HG02981 (cell line): ENCODE results near the gene LMTK3.

Experiments
- ATAC-seq: cut with Tn5 transposase; IDR thresholded peaks from one replicate; pipeline ENCODE4 v1.9.1; 2021; ENCODE audit warnings: mild to moderate bottlenecking, moderate library complexity; ENCODE audit not compliant: unreplicated experiment

LMTK3 gene

DNA sequence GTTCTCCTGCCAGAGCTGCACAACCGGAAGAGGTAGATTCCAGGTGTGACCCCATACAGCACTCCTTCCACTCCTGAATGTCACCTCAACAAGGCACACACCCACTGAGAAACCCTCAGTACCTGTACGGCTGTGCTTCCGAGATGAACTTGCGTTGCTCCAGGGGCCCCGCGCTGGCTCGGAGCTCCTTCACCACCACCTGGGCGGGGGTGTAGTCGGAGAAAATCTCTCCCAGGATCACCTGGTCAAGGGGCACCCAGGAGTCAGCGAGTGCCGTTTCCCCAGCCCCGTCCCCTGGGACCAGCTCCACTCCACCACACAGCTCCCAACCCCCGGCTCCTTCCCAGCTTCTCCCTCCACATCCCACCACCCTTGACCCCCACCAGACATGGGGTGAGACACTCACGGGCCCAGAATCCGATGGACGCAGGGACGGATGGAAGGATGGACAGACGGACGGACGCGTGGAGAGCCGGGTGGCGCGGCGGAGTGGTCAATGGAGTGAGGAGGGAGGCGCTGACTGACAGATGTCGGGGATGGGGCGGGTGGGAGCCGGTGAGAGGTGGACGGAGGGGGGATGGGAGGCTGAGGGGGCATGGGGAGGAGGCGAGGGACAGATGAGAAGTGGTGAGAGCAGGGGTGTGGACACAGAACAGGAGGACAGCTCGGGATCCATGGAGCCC is 2.8 kb downstream of the LMTK3 start:
- no peak for ATAC-seq

DNA sequence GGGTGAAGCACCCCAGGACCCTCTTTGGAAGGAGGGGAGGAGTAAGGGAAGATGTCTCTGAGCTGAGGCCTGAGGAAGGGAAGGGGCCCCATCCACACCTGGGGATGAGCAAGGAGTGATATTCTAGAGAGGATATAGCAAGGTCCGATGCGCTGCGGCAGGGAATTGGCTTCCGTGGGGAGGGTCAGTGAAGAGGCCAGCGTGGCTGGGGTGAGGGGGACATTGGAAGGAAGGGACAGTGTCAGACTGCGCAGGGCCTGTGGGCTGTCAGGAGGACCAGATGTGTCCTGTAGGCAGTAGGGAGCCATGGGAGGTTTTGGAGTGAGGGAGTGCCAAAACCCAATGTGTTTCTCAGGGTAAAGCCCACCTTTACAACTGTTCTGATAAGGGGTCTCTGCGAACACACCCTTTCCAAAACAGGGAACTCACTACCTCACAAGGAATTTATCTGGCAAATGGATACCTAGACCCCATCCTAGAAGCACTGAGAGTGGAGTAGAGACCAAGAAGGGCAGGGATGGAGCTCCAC is 3.7 kb downstream of the LMTK3 start:
- no peak for ATAC-seq

DNA sequence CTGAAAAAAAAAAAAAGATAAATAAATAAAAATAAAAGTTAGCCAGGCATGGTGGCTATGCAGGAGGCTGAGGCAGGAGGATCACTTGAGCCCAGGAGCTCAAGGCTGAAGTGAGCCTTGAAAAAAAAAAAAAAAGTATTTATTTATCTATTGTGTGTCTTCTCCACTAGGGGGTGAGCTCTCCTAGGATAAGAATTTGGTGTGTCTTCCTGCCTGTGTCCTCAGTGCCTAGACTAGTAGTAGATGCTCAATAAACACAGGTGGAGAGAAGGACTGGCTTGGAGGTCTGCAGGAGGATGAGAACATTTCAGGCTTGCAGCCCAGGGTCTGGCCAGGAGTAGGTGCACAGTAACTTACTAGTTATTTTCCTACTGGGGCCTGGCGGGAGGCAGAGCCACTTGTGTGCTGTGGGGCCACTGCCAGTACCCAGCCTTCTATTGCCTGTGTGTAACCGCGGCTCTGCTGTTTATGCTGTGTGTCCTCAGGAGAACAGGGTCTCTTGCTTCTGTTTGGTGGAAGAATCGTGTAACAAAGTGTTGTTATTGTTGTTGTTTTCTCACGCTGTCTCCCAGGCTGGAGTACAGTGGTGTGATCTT is 5.4 kb downstream of the LMTK3 start:
- no peak for ATAC-seq

DNA sequence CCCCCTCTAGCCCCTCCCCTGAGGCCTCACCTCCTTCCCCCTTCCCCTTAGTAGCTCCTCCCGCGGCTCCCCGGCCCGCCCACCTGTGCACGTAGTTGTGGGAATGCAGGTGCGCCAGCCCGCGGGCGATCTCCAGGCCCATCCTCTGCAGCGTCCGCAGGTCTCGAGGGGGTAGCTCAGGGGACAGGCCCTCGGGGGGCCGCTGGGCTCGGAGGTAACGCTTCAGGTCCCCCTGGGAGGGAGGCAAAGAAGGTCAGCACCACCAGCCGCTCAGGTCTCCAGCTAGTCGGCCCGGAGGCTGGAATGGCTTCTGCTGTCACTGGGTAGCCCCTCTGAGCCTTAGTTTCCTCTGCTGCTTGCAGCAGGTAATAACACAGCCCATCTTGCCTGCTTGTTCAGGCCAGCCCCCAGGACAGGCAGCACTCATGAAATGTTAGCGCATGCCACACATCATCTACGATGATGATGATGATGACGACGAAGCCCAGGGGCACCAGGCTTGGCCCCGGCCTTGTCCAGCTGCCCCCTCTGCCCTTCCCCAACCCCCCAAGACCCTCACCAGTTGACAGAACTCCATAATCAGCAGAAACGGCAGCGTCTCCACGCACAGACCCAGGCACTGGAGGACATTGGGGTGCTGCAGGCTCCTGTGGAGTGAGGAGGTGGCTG is 9.2 kb downstream of the LMTK3 start:
- ATAC-seq, result no peak

DNA sequence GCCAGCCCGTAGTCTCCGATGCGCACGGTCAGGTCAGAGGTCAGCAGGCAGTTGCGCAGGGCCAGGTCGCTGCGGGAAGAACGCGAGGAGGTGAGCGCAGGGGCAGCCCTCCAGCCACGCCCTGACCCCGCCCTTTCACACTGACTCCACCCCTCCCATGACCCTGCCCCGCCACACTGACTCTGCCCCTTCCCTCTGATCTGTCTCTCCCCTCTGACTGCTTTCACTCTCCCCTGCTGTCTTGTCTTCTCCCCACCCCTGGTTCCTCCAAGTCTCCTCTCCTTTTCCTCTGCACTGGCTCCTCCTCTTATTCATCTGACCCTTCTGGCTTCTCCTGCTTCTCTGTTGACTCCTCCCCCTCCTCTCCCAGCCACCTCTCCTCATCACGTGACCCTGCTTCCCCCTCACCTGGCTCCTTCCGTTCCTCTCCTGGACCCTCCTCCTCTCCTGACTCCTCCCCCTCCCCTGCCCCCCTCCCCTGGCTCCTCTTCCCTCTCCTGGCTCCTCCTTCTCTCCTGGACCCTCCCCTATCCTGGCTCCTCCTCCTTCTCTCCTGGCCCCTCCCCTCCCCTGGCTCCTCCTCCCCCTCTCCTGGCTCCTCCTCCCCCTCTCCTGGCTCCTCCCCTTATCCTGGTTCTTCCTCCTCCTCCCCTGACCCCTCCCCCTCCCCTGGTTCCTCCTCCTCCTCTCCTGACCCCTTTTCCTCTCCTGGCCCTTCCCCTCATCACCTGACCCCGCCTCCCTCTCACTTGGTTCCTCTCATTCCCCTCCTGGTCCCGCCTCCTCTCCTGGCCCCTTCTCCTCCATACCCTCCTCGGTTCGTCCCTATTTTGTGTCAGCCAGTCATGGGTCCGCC is 9.9 kb downstream of the LMTK3 start:
- ATAC-seq, result no peak

DNA sequence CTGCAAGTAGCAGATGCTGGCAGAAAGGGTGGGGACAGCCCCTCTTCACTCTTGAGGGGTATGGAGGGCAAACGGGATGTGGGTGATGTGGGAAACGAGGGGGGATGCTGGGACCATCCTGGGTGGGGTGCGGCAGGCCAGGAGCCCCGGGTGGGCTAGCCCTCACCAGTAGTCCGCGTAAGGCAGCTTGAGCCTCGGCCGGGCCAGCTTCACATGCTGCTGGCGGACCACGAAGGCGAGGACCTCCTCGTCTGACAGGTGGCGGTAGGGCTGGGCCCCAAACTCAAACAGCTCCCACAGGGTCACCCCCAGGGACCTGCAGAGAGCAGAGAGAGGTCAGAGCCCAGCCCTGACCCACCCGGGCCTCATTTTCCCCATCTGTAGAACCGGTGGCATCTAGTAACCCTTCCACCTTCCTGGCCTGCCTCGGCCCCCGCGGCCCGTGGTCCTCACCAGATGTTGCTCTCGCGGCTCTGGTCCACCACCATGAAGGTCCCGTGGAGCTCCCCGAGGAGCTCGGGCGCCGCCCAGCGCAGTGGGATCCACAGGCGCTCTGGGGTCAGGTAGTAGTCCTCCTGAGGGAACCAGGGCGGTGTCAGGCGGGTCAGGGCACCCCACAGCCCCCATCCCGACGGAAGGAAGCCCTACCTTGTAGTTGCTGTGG is 10.7 kb downstream of the LMTK3 start:
- ATAC-seq, result no peak

DNA sequence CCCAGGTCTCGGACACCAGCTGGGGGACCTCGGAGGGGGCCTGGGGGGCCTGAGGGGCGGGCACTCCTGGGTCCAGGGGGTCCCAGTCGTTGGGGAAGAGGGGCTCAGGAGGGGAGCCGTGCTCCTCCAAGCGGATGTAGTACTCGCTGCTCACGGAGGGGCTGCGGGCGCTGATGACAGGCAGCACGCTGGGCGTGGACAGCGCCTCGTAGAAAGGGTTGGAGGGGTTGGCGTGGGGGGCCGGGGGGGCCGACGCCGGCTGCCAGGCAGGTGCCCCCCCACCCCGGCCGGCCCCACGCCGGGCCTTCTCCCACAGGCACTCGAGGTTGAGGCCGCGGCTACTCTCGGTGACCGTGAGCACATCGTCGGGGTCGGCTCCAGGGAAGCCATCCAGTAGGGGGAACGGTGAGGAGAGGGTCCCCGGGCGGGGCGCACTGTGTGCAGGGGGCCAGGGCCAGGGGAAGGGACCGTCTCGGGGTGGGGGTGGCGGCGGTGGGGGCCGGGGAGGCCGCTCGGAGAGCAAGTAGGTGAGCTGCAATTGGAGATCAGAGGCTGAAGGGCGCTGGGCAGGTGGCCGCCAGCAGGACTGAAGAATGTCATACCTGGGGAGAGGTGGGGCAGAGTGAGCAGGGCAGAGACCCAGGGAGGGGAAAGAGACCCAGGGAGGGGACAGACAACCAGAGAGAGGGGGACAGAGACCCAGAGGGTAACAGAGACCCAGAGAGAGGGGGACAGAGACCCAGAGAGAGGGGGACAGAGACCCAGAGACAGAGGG is 12.1 kb downstream of the LMTK3 start:
- ATAC-seq, result no peak

DNA sequence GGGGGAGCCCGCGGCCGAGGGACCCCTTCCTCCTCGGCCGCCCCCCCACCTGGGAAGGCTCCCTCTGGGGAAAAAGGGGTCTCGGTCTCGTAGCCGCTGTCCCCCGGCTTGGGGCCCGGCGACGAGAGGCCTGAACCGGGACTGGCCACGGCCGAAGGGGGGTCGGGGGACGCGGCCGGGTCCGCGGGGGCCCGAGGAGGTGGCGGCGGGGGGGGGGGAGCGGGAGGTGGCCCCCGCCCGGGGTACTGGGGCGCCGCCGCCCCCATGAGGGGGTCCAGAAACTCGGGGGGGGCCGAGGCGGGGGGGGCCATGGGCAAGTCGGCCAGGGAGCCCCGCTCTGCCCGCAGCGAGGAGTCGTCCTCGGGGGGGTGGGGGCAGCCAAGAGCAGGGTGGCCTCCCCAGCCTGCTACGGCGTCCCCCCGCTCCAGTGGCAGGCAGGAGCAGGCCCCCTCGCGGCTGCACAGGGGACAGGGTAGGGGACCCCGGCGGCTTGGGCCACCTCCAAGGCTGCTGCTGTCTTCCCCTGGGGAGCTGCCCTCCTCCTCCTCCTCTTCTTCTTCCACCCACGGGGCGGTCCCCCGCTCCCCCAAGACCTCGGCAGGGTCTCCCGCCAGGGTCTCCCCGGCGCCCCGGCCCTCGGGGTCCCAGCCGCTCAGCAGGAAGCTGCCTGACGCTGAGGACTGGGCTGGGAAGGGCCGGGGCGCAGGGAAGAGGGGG is 12.9 kb downstream of the LMTK3 start:
- no peak for ATAC-seq

DNA sequence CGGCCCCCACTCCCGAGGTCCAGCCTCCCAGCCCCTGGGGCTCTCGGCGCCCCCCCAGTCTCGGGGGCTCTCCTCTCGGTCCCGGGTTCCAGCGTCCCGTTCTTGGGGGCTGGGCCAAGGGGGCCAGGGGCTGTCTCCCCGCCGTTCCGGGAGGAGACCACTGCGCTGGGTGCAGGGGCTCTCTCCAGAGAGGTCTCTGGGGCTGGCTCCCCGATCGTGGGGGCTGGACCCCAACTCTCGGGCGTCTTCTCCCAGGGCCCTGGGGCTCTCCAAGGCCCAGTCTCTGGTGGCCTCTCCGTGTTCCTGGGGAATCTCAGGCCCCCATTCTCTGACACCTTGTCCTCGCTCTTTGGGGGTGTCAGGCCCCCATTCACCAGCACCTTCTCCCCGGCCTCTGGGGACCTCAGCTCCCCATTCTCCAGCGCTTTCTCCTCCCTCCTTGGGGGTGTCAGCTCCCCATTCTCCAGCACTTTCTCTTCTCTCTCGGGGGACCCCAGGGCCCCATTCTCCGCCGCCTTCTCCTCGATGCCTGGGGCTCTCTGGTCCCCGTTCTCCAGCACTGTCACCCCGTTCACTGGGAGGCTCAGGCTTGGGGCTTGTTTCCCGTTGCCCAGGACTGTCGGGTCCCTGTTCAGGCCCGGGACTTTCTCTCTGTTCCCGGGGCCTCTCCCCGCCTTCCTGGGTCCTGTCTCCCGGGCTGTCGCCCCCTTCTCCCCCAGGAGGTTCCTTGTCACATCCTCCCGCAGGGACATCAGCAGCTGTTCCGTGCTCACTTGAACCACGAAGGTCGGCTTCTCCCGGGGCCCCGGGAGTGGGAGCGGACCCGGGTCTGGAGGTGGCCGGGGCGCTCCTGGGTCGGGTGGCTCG is 13.7 kb downstream of the LMTK3 start:
- ATAC-seq, result no peak

DNA sequence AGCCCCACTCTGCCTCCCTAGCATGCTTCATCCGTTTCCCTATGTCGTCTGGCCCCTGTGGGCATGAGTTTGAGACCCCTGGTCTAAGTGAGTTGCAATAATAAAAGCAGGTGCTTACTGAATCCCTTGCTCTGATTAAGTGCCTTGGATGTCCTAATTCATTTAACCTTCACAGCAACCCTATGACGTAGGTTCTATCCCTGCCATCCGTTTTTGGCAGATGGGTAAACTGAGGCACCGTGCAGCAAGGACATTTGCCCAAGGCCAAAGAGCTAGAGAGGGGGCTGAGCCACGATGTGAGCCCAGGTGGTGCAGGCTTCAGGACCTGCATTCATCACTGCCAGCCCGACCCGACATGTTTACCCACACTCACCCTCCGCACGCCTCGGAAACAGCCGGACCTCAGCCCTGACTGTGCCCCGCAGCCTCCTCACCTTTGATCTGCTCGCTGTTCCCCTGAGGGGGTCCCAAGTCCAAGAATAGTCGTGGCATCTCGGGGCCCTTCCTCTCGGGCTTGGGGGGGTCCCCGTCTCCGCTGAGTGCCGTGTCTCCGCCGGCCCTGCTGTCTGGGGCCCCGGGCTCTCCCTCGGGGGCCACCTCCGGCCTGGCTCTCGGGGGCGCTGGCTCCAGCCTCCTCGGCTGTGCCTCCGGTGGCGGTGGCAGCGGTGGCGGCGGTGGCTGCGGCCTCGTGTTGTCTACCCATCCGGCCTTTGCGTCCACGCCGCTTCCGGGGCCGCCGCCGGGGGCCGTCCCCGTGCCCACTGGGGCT is 14.5 kb downstream of the LMTK3 start:
- no peak for ATAC-seq

DNA sequence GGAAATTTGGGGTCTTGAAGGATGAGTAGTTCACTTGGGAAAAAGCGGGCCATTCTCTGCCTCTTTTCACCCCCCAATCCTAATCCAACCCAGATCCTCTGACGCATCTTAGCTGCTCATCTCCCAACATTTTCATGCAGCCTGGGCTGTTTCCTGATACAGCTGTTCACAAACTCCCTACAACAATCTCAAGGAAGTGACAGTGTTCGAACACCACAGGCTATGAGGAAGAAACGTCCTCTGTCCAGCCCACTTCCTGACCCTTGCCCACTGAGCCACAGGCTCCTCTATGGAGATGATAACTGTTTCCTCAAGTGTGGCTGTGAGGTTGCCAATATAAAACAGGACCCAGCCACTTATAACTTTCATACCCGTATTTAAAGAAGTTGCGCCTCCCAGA is 16.2 kb downstream of the LMTK3 start:
- no peak for ATAC-seq

DNA sequence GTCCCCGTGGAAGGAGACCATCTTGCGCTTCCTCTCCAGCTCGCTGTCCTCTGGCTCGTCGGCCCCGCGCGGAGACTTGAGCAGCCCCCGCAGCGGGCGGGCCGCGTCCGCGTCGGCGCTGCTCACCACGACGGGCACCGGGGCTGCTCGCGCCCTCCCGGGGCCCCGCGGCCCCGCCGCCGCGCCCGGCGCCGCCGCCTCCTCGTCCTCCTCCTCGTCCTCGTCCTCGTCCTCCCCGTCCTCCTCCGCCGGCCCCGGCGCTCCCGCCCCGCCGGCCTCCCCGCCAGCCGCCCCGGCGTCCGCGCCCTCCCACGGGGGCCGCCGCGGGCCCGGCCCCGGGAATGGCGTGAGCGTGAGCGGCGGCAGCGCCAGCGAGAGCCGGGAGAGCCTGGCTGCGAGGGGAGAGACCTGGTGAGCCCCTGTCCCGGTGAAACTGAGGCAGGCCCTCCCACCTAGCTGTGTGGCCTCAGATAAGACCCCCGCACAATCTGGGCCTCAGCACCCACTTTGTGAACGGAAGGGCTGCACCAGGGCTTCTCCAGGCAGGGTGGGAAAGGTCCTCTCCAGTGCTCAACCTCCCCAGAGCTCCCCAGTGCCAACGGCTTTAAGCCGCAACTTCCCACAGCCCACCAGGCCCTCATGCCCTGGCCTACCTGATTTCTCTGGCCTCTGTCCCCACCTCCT is 17.8 kb downstream of the LMTK3 start:
- peak; percentile 7 for ATAC-seq

DNA sequence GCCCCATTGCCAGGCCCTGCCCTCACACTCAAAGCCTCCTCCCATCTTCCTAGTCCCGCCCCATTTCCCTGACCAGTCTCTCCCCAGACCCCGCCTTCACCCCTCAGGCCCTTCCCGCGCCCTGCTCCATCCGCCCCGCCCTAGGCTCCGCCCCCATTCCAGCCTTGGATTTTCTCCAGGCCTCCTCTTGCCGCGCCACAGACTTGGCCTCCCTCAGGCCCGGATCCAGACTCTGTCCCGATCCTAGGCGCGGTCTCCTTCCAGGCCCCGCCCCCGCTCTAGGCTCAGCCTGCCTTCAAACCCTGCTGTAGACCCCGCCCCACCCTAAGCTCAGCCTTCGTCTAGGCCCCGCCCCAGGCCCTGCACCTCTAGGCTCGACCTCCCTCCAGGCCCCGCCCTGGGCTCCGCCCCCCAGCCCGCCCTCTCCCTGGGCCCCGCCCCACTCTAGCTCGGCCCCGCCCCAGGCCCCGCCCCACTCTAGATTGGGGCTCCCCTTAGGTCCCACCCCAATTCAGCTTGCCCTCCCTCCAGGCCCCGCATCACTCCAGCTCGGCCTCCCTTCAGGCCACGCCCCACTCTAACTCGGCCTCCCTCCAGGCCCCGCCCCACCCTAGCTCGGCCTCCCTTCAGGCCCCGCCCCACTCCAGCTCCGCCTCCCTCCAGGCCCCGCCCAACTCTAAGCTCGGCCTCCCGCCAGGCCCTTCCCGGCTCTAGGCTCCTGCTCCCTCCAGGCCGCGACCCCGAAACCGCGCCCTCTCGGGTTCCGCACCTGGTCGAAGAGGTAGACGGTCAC is 18.5 kb downstream of the LMTK3 start:
- ATAC-seq, result peak; percentile 55

DNA sequence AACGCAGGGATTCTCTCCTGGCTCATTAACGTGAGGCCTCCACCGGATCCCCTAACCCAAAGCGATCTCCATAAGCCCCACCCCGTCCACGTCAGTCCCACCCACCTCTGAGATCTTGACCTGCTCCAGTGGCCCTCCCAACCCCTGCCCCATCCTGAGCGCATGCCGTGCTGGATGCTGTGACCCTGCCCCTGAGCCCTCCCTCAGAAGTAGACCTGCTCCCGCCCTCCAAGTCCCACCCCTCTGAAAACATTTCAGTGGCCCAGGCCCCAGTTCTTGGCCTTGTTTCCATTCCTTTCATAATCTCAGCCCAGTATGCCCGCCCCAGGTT is 19.9 kb downstream of the LMTK3 start:
- no peak for ATAC-seq

DNA sequence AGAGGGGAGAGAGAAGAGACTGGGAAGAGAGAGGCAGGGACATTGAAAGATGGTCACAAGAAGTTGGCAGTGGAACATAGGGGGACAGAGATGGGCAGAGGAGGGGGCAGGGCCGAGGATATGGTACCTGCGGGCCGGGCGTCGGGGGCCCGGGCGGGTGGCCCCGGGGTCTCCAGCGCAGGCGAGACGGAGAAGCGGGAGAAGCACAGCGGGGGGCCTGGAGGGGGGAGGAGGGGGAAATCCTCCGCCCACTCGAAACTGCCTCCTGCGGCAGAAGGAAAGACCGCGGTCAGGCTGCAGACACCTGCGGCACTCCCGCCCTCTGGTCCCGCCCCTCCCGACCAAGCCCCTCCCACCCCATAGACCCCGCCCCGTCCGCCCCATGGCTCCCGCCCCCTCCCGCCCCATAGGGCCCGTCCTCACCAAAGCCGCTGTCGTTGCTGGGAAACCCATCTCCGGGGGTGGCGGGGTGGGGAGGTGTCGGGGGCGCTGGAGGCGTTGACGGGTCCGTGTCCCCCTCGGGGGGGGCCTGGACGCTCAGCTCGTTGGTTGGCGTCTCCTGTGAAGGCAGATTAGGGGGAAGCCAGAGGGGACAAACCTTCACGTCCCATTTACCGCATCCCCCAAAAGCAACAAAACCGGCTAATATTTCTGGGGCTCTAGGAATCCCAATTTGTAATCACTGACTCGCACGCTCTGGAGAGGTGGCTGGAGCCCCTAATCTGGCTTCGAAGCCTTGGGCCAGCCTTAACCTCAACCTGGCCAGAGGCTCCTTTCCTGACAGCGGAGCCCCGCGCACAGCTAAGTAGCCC is 20.4 kb downstream of the LMTK3 start:
- ATAC-seq, result no peak
